K562 (cell line): ENCODE measurements around the gene ITPR1. TPM values are rescaled to one million over a fixed set of nuclear protein-coding genes. Genes with fewer than 3 reads are reported as not detected.

ENCODE experiments used
- BCLAF1 ChIP-seq, 2 experiments: fragments of 450-650 bp in 1 of 2; IDR thresholded peaks; 2 replicates each; pipeline ENCODE4 v1.6.1; 2011 to 2017; ENCODE audit warnings: low read depth in 2 of 2, antibody characterized with exemption in 1 of 2, borderline replicate concordance in 1 of 2, low read length in 1 of 2, mild to moderate bottlenecking in 1 of 2, mixed read lengths in 1 of 2; ENCODE audit not compliant: control insufficient read depth in 1 of 2
- EGR1 ChIP-seq: fragments of 450-650 bp; conservative IDR thresholded peaks from 2 replicates; pipeline ENCODE4 v1.6.1; 2017; ENCODE audit warnings: mild to moderate bottlenecking
- HLTF ChIP-seq: fragments of 450-650 bp; IDR thresholded peaks from 2 replicates; pipeline ENCODE4 v1.6.1; 2016
- KAT7 ChIP-seq: sonication (generic); formaldehyde crosslinking; IDR thresholded peaks from 2 replicates; pipeline ENCODE4 v1.8.0; 2022; ENCODE audit warnings: missing genetic modification reagents, mild to moderate bottlenecking, borderline replicate concordance
- KHSRP ChIP-seq: fragments of 450-650 bp; IDR thresholded peaks from 2 replicates; pipeline ENCODE4 v1.6.1; 2017
- NFIC ChIP-seq: fragments of 450-650 bp; IDR thresholded peaks from 2 replicates; pipeline ENCODE4 v1.6.1; 2017; ENCODE audit warnings: mild to moderate bottlenecking, inconsistent platforms
- PKNOX1 ChIP-seq: fragments of 450-650 bp; IDR thresholded peaks from 2 replicates; pipeline ENCODE4 v1.6.1; 2016
- SMAD4 ChIP-seq: fragments of 250-450 bp; sonication (Bioruptor Pico); conservative IDR thresholded peaks from 2 replicates; pipeline ENCODE4 v1.8.0; 2021; ENCODE audit warnings: inconsistent platforms, mild to moderate bottlenecking, moderate library complexity
- SMARCA5 ChIP-seq: fragments of 450-650 bp; IDR thresholded peaks from 2 replicates; pipeline ENCODE4 v1.6.1; 2016
- SRSF7 ChIP-seq: fragments of 200-400 bp; formaldehyde crosslinking; optimal IDR thresholded peaks from 2 replicates; pipeline ENCODE3; 2017; ENCODE audit warnings: mild to moderate bottlenecking, low read depth, low read length
- WHSC1 ChIP-seq: IDR thresholded peaks from one replicate; pipeline ENCODE4 v1.6.1; 2012; ENCODE audit warnings: low read length, control low read depth, inconsistent platforms
- ZBTB9 ChIP-seq: fragments of 450-650 bp; formaldehyde crosslinking; IDR thresholded peaks from 2 replicates; pipeline ENCODE4 v1.4.0; 2020; ENCODE audit warnings: mild to moderate bottlenecking, moderate library complexity
- ZHX1 ChIP-seq: fragments of 150-350 bp; conservative IDR thresholded peaks from 2 replicates; pipeline ENCODE4 v1.6.1; 2014; ENCODE audit warnings: low read length
- ZNF449 ChIP-seq: fragments of 250-450 bp; sonication (Bioruptor Pico); IDR thresholded peaks from 2 replicates; pipeline ENCODE4 v1.8.0; 2022; ENCODE audit warnings: moderate library complexity, mild to moderate bottlenecking, inconsistent platforms
- ZNF740 ChIP-seq, 3 experiments: fragments of 200-800 bp in 1 of 3; sonication (Bioruptor generic) in 1 of 3; sonication (generic) in 1 of 3; formaldehyde crosslinking in 1 of 3; IDR thresholded peaks; 2 replicates each; pipeline versions ENCODE4 v1.6.1 to v1.8.0; 2016 to 2022; ENCODE audit warnings: mild to moderate bottlenecking in 2 of 3, missing compliant biosample characterization in 2 of 3, missing genetic modification characterization in 2 of 3, missing genetic modification reagents in 1 of 3
- polyA plus RNA-seq, 8 experiments: library from polyadenylated mRNA; depleted of rRNA in 4 of 8; stranded (reverse) in 5 of 8; unstranded in 3 of 8; fragments of >200 nt; fragmentation: Nextera tagmentation in 2 of 8; fragmentation: Illumina TruSeq in 1 of 8; extraction: Ambion mirVana in 2 of 8; extraction: Trizol in 1 of 8; gene quantifications; 2 replicates each; pipeline versions ENCODE4 v1.2.1 to v1.2.3, GENCODE V29; 2011 to 2014; ENCODE audit warnings: inconsistent platforms in 1 of 8, missing spikeins in 1 of 8
- total RNA-seq, 7 experiments: library from RNA; depleted of rRNA in 6 of 7; stranded (reverse); fragments of >200 nt in 6 of 7; fragmentation: Illumina TruSeq in 2 of 7; extraction: Trizol in 2 of 7; gene quantifications; 2 replicates each; pipeline versions ENCODE4 v1.2.1 to v1.2.3, GENCODE V29; 2011 to 2021; ENCODE audit warnings: low replicate concordance in 1 of 7

The ITPR1 gene
- total and polyA plus RNA-seq, 9 of the 15 experiments (the other 6 are each of a cell fraction or from before 2014, with no cell fraction given) = 22.4 to 40.0 (median 27.4) TPM

GRCh38 chr3:4504340-4505261 lies 11.5 kb downstream of the ITPR1 start (continued):
- TF ChIP-seq ZNF740 (CRISPR knock-in tag; IDR thresholded peaks at IDR 0.05) (no peak), ZNF740 (tag; IDR thresholded peaks at IDR 0.05) (no peak), SRSF7 (no peak), BCLAF1 (IDR thresholded peaks at IDR 0.05; ENCODE audit: borderline replicate concordance in 1 of 2, control insufficient read depth in 1 of 2, low read depth in 2 of 2, low read length in 1 of 2) (no peak), SMAD4 (CRISPR knock-in tag) (0 out of 2 replicates have a peak, but pooled peaks have one; percentile 21), KAT7 (no peak), ZHX1 (no peak), NFIC (peak; percentile 92), HLTF (no peak), SMARCA5 (no peak), KHSRP (no peak), ZNF449 (CRISPR knock-in tag) (no peak), EGR1 (no peak), WHSC1 (no peak), PKNOX1 (peak; percentile 40; the same call in 1 of the 2 replicates), ZBTB9 (CRISPR knock-in tag) (no peak)
